Measurements from ENCODE around the gene LRRC4C. TPM values are rescaled to one million over a fixed set of nuclear protein-coding genes. Genes with fewer than 3 reads are reported as not detected.

Gene LRRC4C
- total RNA-seq, 1 experiment from 2014 or later = 0.13 TPM

- no CpG with 5 or more reads among the region's 4 CpGs for WGBS (ENCODE audit: extremely low coverage, insufficient read length, low lambda C conversion rate)
These were observed 149.7 kb downstream of the LRRC4C start for GRCh38 chr11:41309716-41310115.

More at GRCh38 chr11:41309716-41310115, 149.7 kb downstream of the LRRC4C start:
- Histone ChIP-seq H2BK15ac (ENCODE audit: low read depth, low read length) (no peak overlapping the region), H2BK120ac (ENCODE audit: low read depth, low read length, poor library complexity, severe bottlenecking) (no peak overlapping the region), H4K20me1 (ENCODE audit: control insufficient read depth, insufficient read depth, insufficient read length) (no peaks in the 10 kb centered on the region), H3K4me1 (ENCODE audit: insufficient read depth, low read length) (no peaks in the 10 kb centered on the region), H3K4ac (ENCODE audit: low read depth, low read length) (no peak overlapping the region), H3K18ac (ENCODE audit: insufficient read length, low read depth, low read length) (no peak overlapping the region), H3K23me2 (ENCODE audit: insufficient read length, low read depth, low read length, poor library complexity, severe bottlenecking) (no peaks in the 10 kb centered on the region), H2AK5ac (ENCODE audit: insufficient read length, low read length) (no peak overlapping the region), H3K79me2 (ENCODE audit: insufficient read depth, low read length) (no peaks in the 10 kb centered on the region), H4K8ac (replicated peaks; ENCODE audit: insufficient read length, low read depth, low read length) (no peak overlapping the region), H2BK12ac (ENCODE audit: insufficient read length, low read depth, low read length) (no peak overlapping the region), H2BK5ac (ENCODE audit: insufficient read length, low read length) (no peak overlapping the region), H3K14ac (ENCODE audit: insufficient read depth, low read length) (no peak overlapping the region), H4K5ac (ENCODE audit: insufficient read length, low read depth, low read length) (no peak overlapping the region), H3K27ac (ENCODE audit: insufficient read length, low read depth, low read length) (no peak overlapping the region), H3K79me1 (ENCODE audit: insufficient read depth, low read depth, low read length, poor library complexity, severe bottlenecking) (no peaks in the 10 kb centered on the region), H3K4me2 (ENCODE audit: insufficient read depth, insufficient read length, low read length) (no peak overlapping the region), H3K23ac (ENCODE audit: insufficient read length, low read depth, low read length) (no peak overlapping the region), H2AFZ (ENCODE audit: low read length) (no peak overlapping the region), H2BK20ac (ENCODE audit: low read depth, low read length, poor library complexity, severe bottlenecking) (no peak overlapping the region), H3K56ac (ENCODE audit: insufficient read length, low read depth, low read length) (no peak overlapping the region), H4K91ac (ENCODE audit: insufficient read length, low read depth, low read length) (no peak overlapping the region), H3K27me3 (ENCODE audit: insufficient read depth, low read length) (no peaks in the 10 kb centered on the region), H3T11ph (ENCODE audit: low read length) (no peak overlapping the region), H3K9me3 (ENCODE audit: control insufficient read depth, low read depth, low read length) (no peaks in the 10 kb centered on the region), H3K9ac (ENCODE audit: extremely low read depth, insufficient read length, low read length) (no peak overlapping the region)
- Mint-ChIP-seq H3K4me3 (no peak overlapping the region), H3K4me1 (peaks cover 10 to 19% of the 10 kb centered on the region in 2 experiments; a peak in 3 of 4 replicates), H3K27ac (peak overlapping the region in 1 of 3 experiments; percentile 45; a peak in 1 of 7 replicates), H3K27me3 (ENCODE audit: low read depth) (no peaks in the 10 kb centered on the region; the same call in 1 of the 2 replicates), H3K9me3 (peaks cover 6% of the 10 kb centered on the region in 2 experiments), H3K36me3 (ENCODE audit: insufficient read depth in 1 of 3, low read depth in 3 of 3) (peaks cover 0 to 6% (median 5%) of the 10 kb centered on the region in 3 experiments; a peak in 6 of 7 replicates)
- TF ChIP-seq CTCF (conservative IDR thresholded peaks at IDR 0.05) = peak; percentile 71
- DNase-seq = no peak

All from H9 (cell line).